Measurements from ENCODE around the gene AK9.
A peak's percentile ranks its signal among the peaks of the same experiment; 100 is the strongest.
"Not testable (repeated sequence)": the region's sequence is repeated elsewhere in the genome, so short reads cannot be mapped to it uniquely, and the experiment has no call there.

The AK9 gene

GRCh38 chr6:109696355-109696754 lies 5.4 kb upstream of the AK9 start:
- no peak for DNase-seq (ENCODE audit: low read depth)

DNA sequence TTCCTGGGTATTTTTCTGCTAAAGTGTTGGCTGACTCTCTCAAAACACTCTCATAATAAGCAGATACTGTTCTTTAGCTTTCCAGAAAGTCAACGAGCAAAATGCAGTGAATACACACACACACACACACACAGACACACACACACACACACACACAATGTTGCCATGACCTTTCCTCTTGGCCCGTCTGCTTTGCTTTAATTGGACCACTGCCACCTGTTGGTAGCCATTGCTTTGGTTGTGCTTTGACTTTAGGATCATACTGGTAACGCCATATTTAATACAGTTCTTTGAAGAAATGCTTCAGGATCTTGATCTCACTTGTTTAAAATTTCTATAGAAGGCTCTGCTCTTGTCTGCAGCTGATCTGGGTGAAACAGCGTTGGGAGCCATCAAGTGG lies 4.5 kb upstream of the AK9 start:
- DNase-seq (ENCODE audit: low read depth) = no peak

DNA sequence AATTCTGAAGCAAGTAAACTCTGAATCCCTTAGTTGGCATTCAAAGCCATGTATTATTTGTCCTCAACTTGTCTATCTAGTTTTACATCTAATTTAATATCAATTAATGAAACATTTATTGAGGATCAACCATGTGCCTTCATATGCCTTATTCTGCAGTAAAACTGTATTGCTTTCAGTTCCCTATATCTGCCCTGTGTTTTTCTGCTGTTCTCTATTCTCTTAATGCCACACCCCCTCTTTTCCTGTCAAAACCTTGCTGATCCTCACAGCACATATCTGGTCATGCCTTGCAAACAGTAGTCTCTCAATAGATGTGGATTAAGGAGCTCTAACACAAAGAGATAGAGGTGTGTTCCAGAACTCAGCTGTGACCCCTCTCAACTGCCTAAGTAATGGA lies 2.1 kb upstream of the AK9 start:
- no peak for DNase-seq (ENCODE audit: low read depth)

DNA sequence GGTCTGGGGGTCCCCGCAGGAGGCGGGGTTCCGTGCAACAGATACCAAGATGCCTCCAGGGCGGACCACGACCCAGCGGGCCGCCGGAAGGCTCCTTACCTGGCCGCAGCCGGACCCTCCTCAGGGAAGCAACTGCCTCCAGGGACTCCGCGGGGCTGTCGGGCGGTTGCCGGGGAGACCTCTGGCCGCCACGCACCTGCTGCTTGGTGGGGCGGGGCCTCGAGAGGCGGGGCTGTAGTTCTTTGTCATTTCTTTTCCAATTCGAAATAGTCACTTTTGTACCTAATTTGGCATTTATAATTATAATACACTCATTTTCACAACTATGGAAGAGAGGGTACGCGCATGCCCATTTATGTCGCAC lies 647 bp downstream of the AK9 start:
- no peak for DNase-seq (ENCODE audit: low read depth)

- DNase-seq (ENCODE audit: low read depth) = peak; percentile 91
These were observed 3.7 kb downstream of the AK9 start for GRCh38 chr6:109687271-109687761.

GRCh38 chr6:109686566-109687265 lies 4.3 kb downstream of the AK9 start:
- DNase-seq (ENCODE audit: low read depth) = no peak

GRCh38 chr6:109678661-109679505 lies 12.1 kb downstream of the AK9 start:
- DNase-seq (ENCODE audit: low read depth) = not testable (repeated sequence)

- no peak for DNase-seq (ENCODE audit: low read depth)
These were observed 12.8 kb downstream of the AK9 start for GRCh38 chr6:109678240-109678639.

- DNase-seq (ENCODE audit: low read depth) = no peak
These were observed 14.3 kb downstream of the AK9 start for GRCh38 chr6:109676724-109677123.

DNA sequence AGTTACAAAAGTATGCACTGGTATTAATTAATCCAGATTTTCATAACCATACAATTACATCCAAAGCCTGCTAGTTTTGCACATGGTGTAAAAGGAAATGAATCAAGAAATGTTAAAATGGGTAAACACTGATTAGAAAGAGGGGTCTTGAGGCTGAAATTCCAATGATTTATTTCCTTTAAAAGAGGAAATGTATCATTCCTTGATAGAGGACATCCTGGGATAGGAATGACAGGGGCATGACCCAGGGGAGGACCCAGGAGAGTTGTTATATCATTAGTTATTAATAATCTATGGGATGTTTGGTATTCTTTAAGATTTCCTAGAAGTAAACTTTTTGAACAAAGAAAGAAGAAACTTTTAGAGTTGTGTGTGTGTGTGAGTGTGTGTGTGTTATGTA lies 18.2 kb downstream of the AK9 start:
- DNase-seq (ENCODE audit: low read depth) = no peak

DNA sequence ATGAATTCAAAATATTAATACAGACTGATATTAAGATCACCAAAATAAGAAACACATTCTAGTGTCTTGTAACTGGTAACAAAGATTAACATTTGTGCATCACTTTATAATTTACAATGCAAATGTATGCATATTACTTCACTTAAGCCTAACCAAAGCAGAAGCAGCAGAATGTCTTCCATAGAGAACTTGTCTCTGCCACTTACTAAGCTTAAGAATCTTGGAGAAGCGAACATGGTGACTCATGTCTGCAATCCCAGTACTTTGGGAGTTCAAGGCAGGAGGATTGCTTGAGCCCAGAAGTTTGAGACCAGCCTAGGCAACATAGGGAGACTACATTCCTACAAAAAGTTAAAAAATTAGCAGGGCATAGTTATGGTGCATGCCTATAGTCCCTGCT lies 18.8 kb downstream of the AK9 start:
- no peak for DNase-seq (ENCODE audit: low read depth)

- no peak for DNase-seq (ENCODE audit: low read depth)
These were observed 19.3 kb downstream of the AK9 start for GRCh38 chr6:109671733-109672132.

DNA sequence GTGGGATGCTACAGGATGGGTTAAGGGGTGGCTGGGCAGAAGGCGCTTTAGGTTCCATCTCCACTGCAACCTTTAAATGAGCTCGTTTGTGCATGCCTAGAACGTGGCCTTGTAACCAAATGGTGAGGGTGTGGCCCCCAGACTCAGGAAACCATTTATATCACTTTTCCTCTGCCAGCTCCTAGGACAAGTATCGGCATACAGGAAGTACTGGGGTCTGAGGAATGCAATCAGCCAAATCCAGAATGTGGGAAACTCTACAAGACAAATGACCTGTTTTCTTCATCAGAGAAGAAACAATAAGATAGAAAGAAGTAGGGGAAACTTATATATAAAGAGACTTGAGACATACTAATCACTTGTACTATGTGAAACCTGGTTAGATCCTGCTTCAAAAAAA lies 21.2 kb downstream of the AK9 start:
- no peak for DNase-seq (ENCODE audit: low read depth)

DNA sequence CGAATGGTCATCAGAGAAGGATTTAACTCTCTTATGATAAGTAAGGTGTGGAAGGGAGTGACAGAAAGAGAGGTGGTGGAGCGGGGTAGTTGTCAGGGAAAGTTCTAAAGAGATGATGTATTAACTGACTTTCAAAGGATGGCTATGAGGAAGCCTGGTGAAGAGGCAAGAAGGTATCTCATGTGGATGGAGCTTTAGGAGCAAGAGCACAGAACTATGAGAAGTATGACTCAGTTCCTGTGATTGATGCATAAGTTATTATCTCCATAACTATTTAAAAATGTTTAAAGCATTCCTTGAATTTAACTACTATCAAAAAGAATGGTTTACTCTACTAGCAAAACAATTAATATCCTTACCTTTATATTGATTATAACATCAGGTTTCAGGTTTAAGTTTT lies 28.8 kb downstream of the AK9 start:
- no peak for DNase-seq (ENCODE audit: low read depth)

DNA sequence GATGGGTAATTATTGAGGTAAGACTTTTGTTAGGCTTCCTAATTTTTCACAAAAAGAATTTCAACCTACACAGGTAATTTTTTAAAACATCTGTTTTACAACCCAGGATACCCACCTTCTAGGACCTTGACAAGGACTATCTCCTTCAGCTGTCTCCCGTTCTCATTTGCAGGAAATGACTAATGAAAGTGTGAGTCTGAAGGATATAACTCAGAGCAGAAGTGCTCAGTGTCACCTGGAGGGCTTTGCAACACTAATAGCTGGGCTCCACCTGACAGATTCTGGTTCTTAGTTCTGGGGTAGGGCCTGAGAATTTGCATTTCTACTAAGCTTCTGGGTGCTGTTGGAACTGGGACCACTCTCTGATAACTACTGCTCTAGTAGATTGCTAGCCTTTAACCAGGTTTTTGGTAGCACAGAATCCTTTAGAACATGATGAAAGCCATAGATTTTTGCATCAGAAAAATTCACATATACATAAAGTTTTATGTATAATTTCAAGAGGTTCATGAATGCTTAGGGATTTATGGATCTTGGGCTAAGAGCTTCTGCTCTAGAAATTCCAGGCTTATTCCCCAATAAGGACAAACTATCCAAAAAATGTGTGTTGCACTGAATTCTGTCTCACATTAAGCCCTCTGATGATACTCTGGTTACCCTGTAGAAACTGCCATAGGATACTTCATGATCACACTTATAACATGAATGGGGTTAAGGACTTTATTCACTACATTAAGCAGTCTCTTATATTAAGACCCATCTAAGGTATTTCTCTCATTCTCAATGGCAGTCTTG lies 30.3 kb downstream of the AK9 start:
- no peak for DNase-seq (ENCODE audit: low read depth)

- DNase-seq (ENCODE audit: low read depth) = no peak
These were observed 35.2 kb downstream of the AK9 start for GRCh38 chr6:109655761-109656262.

DNA sequence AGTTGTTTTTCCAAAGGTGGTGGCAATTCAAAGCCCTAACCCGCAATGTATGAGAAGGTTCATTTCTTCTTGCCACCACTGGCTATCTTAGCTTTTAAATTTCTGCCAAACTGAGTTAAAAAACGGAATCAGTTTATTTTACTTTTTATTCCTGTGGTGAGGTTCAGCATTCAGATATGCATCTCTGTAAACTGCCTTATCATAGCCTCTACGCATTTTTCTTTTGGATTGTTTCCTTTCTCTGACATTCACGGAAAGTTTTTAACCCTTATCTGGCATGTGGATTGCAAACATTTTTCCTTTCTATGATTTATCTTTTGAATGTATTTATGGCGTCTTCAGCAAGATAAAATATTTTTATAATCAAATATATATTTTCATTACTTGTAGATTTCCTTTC lies 37.7 kb downstream of the AK9 start:
- DNase-seq (ENCODE audit: low read depth) = no peak

- no peak for DNase-seq (ENCODE audit: low read depth)
These were observed 46.9 kb downstream of the AK9 start for GRCh38 chr6:109644131-109644530.

- DNase-seq (ENCODE audit: low read depth) = no peak
These were observed 58.6 kb downstream of the AK9 start for GRCh38 chr6:109632405-109632804.

DNA sequence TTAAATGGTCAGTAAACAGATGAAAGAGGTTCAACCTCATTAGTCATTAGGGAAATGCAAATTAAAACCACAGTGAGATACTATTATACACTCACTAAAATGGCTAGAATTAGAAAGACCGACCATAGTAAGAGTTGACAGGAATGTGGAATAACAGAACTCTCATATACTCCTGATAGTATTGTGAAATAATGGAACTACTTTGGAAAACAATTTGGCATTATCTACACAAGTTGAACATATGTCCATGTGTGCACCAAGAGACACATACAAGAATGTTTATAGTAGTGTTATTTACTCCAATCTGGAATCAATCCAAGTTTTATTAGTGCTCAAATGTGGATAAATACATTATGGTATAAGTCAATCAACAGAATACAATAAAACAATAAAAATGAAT lies 59.6 kb downstream of the AK9 start:
- no peak for DNase-seq (ENCODE audit: low read depth)

GRCh38 chr6:109628158-109629000 lies 62.6 kb downstream of the AK9 start:
- no peak for DNase-seq (ENCODE audit: low read depth)

DNA sequence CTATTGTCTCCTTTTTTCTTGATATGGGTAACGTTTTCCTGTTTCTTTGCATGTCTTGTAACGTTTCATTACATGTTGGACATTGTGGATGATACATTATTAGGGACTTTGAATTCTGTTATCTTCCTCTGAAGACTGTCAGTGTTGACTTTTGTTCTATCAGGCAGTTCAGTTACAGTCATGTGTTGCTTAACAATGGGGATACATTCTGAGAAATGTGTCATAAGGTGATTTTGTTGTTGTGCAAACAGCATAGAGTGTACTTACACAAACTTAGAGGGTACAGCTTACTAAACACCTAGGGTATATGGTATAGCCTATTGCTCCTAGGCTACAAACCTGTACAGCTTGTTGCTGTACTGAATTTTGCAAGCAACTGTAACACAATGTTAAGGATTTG lies 64.7 kb downstream of the AK9 start:
- no peak for DNase-seq (ENCODE audit: low read depth)

Measured in fibroblast of the conjunctiva (primary cell).